Ovary (tissue), 9 donors: ENCODE results near the gene LIAS. TPM values are rescaled to one million over a fixed set of nuclear protein-coding genes. Genes with fewer than 3 reads are reported as not detected.
"Not testable (repeated sequence)": the region's sequence is repeated elsewhere in the genome, so short reads cannot be mapped to it uniquely, and the experiment has no call there.

Experiments used
- DNase-seq, 5 donors: peaks; one replicate each; pipeline ENCODE4 v3.0.0-alpha.2; 2019 to 2020
- H3K27ac ChIP-seq, 2 donors: fragments of 200-600 bp; one replicate each; pipeline versions ENCODE4 v1.5.1 to v1.8.0; 2019 to 2022
- H3K27me3 ChIP-seq: fragments of 200-600 bp; one replicate; pipeline ENCODE4 v1.8.0; 2022
- H3K36me3 ChIP-seq: fragments of 200-600 bp; sonication (generic); one replicate; pipeline ENCODE4 v1.5.1; 2019
- H3K4me1 ChIP-seq: one replicate; pipeline ENCODE4 v1.8.1; 2013; ENCODE audit warnings: mild to moderate bottlenecking, moderate library complexity; ENCODE audit not compliant: insufficient read depth
- H3K4me3 ChIP-seq: fragments of 200-600 bp; sonication (generic); one replicate; pipeline ENCODE4 v1.5.1; 2017
- H3K9me3 ChIP-seq, 2 donors: fragments of 200-600 bp in 1 of 2; sonication (generic) in 1 of 2; one replicate each; pipeline versions ENCODE4 v1.5.1 to v1.8.1; 2013 to 2019; ENCODE audit warnings: mild to moderate bottlenecking in 1 of 2, moderate library complexity in 1 of 2
- EP300 ChIP-seq: sonication (generic); formaldehyde crosslinking; IDR thresholded peaks from one replicate; pipeline ENCODE4 v1.6.1; 2017; ENCODE audit warnings: antibody characterized with exemption
- POLR2A ChIP-seq: fragments of 450-650 bp; IDR thresholded peaks from one replicate; pipeline ENCODE4 v1.6.1; 2017; ENCODE audit warnings: antibody characterized with exemption, mild to moderate bottlenecking, moderate library complexity
- WGBS, 3 donors: extraction: QIAGEN DNeasy Blood & Tissue Kit in 1 of 3; methylation state at CpG; one replicate each; pipeline versions ENCODE4 v1.1.5 to v1.1.7; 2013 to 2017; 5-methylcytosine and 5-hydroxymethylcytosine counted together
- intact Hi-C, 4 donors: fragments of 100-400 bp; cut with DNase I; formaldehyde crosslinking; loops; one replicate each; pipeline versions ENCODE4 v1.11.0 to v1.15.1; 2022 to 2023
- polyA plus RNA-seq, 2 donors: library from polyadenylated mRNA; stranded (reverse); fragments of 200-250 nt in 1 of 2; fragments of 350-450 nt in 1 of 2; fragmentation: Illumina TruSeq in 1 of 2; extraction: RNeasy Lipid Tissue Mini Kit (QIAGEN cat#74804) in 1 of 2; gene quantifications; one replicate each; pipeline ENCODE4 v1.2.3, GENCODE V29; 2013 to 2014
- total RNA-seq, 7 donors: library from RNA; depleted of rRNA in 2 of 7; stranded (reverse); fragments of >200 nt in 2 of 7; fragmentation: NEBNext Ultra II Directional in 3 of 7; extraction: Animal tissue kit (Norgen Biotek cat#: 25700) in 3 of 7; gene quantifications; one replicate each; pipeline versions ENCODE4 v1.1.0 to v1.2.4, GENCODE V29; 2016 to 2023
- TF ChIP-seq, protein P1 (sequence below), 3 donors: fragments of 450-650 bp in 2 of 3; fragments of 200-600 bp in 1 of 3; IDR thresholded peaks; one replicate each; pipeline versions ENCODE4 v1.5.1 to v1.8.0; 2016 to 2022; ENCODE audit warnings: antibody characterized with exemption in 3 of 3, mild to moderate bottlenecking in 1 of 3
- donor health status: DM: no; HTN: no; CAD: no; lungs with moderate emphysema.
- donor health status: DM: no; HTN: no; CAD: no.
- donor health status: Bipolar disorder and iron deficiency.
- donor health status: DM: yes; HTN: yes; CAD: no.
- donor health status: DM: no; HTN: no; CAD: no.
- donor health status: DM: yes; HTN: yes; CAD: no.

Gene LIAS
- total and polyA plus RNA-seq, 9 donors = 12.7 to 32.4 (median 17.5) TPM

DNA sequence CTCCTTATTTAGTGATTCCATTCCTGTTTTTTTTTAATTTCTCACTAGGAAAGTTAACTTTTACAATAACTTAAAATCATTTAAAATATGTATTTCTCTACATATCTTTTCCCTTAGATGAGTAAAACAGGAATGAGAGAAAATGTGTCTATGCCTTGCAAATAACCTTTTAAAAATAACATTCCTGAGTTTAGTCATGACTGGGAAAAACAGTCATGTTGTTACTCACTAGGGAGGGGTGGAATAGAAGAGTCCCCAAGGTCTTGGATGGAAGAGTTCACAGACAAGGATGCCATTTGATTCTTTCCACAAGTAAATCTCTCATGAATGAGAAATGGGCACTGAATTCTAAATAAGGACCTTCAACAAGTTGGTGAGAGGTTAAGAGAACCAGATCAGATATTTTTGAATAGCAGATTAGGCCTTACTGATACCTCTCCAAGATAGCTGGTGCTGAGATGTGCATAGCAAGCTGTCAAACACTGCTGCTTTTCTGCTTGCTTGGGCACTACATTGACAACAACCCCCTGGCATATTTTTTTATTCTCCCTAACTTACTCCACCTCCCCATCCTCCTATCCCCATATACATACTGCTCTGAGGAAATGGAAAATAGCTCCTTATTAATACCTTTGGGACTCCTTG lies 43.3 kb downstream of the LIAS start:
- no peak for DNase-seq
- H3K36me3 ChIP-seq = no peaks in the 10 kb centered on the region
- H3K27me3 ChIP-seq = no peaks in the 10 kb centered on the region
- intact Hi-C loops = no loop called here
- no peak overlapping the region for H3K27ac ChIP-seq
- no peak for TF ChIP-seq EP300
- H3K4me1 ChIP-seq = peaks cover 2% of the 10 kb centered on the region
- H3K4me3 ChIP-seq = no peak overlapping the region
- no peaks in the 10 kb centered on the region for H3K9me3 ChIP-seq

DNA sequence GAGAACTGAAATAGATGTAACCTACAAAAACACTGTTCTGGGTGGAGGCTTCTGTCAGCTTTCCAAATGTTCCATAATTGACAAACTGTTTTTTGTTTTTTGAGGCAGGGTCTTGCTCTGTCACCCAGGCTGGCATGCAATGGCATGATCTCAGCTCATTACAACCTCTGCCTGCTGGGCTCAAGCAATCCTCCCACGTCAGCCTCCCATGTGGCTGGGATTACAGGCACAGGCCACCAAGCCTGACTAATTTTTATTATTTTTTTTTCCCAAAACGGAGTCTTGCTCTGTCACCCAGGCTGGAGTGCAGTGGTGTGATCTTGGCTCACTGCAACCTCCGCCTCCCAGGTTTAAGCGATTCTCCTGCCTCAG lies 43.8 kb downstream of the LIAS start:
- H3K4me3 ChIP-seq, H3K9me3 ChIP-seq, H3K36me3 ChIP-seq, H3K27ac ChIP-seq, intact Hi-C loops, DNase-seq, H3K27me3 ChIP-seq, H3K4me1 ChIP-seq: not testable (repeated sequence)
- WGBS, 3 donors = 83 to 90% (median 89%) methylated on average over 4 of the region's 4 CpGs

- Histone ChIP-seq H3K4me1 (peaks cover 2% of the 10 kb centered on the region), H3K4me3 (no peak overlapping the region), H3K9me3 (no peaks in the 10 kb centered on the region), H3K27ac (no peak overlapping the region), H3K27me3 (no peaks in the 10 kb centered on the region), H3K36me3 (no peaks in the 10 kb centered on the region)
- WGBS, 3 donors = 87 to 97% (median 96%) methylated on average over 2 of the region's 2 CpGs
- TF ChIP-seq, protein P1, sequence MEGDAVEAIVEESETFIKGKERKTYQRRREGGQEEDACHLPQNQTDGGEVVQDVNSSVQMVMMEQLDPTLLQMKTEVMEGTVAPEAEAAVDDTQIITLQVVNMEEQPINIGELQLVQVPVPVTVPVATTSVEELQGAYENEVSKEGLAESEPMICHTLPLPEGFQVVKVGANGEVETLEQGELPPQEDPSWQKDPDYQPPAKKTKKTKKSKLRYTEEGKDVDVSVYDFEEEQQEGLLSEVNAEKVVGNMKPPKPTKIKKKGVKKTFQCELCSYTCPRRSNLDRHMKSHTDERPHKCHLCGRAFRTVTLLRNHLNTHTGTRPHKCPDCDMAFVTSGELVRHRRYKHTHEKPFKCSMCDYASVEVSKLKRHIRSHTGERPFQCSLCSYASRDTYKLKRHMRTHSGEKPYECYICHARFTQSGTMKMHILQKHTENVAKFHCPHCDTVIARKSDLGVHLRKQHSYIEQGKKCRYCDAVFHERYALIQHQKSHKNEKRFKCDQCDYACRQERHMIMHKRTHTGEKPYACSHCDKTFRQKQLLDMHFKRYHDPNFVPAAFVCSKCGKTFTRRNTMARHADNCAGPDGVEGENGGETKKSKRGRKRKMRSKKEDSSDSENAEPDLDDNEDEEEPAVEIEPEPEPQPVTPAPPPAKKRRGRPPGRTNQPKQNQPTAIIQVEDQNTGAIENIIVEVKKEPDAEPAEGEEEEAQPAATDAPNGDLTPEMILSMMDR (IDR thresholded peaks at IDR 0.05) = no peak
- TF ChIP-seq POLR2A = no peak
- TF ChIP-seq EP300 = no peak
- intact Hi-C loops = no loop called here
- DNase-seq = no peak
Measured at GRCh38 chr4:39504538-39504937, 45.7 kb downstream of the LIAS start.

GRCh38 chr4:39505581-39505980 lies 46.7 kb downstream of the LIAS start:
- Histone ChIP-seq H3K27ac (no peak overlapping the region), H3K4me1 (peaks cover 2% of the 10 kb centered on the region), H3K4me3 (no peak overlapping the region), H3K9me3 (no peaks in the 10 kb centered on the region), H3K36me3 (no peaks in the 10 kb centered on the region), H3K27me3 (no peaks in the 10 kb centered on the region)
- no peak for DNase-seq
- 62 to 78% (median 64%) methylated on average over 1 of the region's 1 CpG for WGBS, 3 donors
- intact Hi-C loops = no loop called here
- TF ChIP-seq, protein P1 (IDR thresholded peaks at IDR 0.05) = no peak
- TF ChIP-seq EP300 (no peak), POLR2A (no peak)

- 95 to 96% (median 96%) methylated on average over 5 of the region's 5 CpGs for WGBS, 3 donors
- H3K27me3 ChIP-seq = no peaks in the 10 kb centered on the region
- TF ChIP-seq POLR2A (no peak), EP300 (no peak)
- TF ChIP-seq, protein P1 (IDR thresholded peaks at IDR 0.05) = no peak
- DNase-seq = no peak
- H3K27ac ChIP-seq = no peak overlapping the region
- intact Hi-C loops = no loop called here
- H3K36me3 ChIP-seq = no peaks in the 10 kb centered on the region
- H3K4me3 ChIP-seq = no peak overlapping the region
- peaks cover 4% of the 10 kb centered on the region for H3K4me1 ChIP-seq
- no peaks in the 10 kb centered on the region for H3K9me3 ChIP-seq
Measured at GRCh38 chr4:39510348-39510929, 51.6 kb downstream of the LIAS start.

- peak overlapping the region in 1 of 2 donors; percentile 22 for H3K27ac ChIP-seq
- DNase-seq, H3K4me1 ChIP-seq, H3K4me3 ChIP-seq, intact Hi-C loops, H3K9me3 ChIP-seq, H3K36me3 ChIP-seq, H3K27me3 ChIP-seq: not testable (repeated sequence)
- WGBS, 3 donors = 97 to 100% (median 98%) methylated on average over 1 of the region's 1 CpG
Measured at GRCh38 chr4:39514266-39514665, 55.4 kb downstream of the LIAS start.
